CD4-positive, alpha-beta T cell treated with Interleukin-4 for 1 hour (primary cell): Measurements from ENCODE around the gene UBE3B.

Source experiments
- DNase-seq, 2 donors: peaks; one replicate each; pipeline ENCODE4 v3.0.0-alpha.2; 2020 to 2022

Gene UBE3B

DNA sequence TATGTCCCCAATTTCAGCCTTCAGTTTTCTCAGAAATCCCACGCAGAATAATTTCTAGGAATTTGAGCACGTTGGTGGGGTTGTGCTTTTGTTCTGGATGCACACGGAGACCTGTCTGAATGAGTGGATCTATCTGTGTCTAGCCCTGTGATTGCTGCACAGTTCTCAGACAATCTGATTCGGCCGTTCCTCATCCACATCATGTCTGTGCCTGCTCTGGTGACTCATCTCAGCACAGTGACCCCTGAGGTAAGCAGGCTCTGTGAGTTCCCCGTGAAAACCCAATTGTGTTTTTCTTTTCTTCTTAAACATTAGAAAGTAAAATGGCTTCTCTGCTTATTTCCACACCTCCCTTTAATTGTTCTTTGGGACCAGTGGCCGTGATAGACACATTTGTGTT is 20.2 kb downstream of the UBE3B start:
- no peak for DNase-seq

DNA sequence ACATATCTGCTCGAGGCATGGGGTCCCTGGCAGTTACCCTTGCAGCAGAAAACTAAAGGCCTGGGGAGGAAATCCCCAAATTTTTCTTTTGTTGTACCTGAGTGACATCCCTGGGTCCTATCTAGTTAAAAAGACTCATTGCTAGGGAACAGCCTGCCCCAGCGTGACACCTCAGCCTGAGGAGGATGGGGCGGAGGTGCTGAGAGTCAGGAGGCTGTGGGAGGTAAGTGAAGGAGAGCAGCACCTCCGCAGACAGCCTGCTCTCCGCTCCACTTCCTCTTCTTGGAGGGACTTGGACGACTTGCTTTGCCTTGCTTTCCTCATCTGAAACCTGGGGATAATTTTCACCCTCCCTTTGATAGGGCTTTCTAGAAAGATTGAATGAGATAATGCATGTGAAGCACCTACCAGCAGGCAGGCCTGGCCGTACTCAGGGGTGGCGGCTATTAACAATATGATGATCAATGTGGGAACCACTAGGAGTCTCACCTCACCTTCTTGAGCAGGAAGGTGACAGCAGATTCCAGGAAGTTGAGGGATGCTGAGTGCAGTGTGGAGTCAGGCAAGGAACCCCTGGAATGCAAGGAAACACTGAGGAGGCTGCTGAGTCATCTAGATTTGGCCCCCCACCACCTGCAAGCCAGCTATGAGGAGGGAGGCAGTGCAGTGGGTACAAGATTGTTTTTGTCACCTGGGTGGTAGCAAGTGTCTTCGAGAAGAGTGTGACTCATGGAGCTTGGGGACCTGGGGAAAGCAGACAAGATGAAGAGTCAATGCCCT is 23.2 kb downstream of the UBE3B start:
- DNase-seq, result no peak

DNA sequence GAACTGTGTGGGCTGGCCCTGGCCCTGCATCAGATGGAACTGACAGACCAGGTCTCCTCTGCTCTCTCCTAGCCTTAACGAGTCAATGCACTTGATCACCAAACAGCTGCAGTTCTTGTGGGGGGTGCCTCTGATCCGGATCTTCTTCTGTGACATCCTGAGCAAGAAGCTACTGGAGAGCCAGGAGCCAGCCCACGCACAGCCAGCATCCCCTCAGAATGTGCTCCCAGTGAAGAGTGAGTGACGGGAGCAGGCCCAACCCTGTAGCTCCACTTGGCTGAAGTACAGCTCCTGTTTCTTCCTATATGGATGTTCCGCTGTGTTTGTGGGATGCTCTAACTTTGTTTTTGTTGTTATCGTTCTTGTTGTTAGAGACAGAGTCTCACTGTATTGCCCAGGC is 23.9 kb downstream of the UBE3B start:
- no peak for DNase-seq

DNA sequence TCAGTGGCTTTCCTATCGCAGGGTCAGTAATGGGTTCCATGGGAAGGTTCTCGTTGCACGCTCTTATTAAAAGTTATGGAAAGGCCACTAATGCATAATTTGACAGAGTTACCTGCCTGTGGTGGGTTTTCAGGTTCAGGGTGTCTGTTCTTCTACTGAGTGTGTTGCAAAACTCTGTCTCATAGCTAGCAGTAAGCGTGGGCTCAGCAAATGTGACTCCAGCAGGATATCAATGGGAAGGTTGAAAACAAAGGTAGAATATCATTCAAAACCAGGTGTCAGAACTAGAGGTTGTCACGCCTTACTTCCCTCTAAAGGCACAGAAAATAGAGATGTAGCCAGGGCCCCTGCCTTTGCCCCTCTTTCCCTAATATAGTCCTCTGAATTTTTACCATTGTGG is 24.9 kb downstream of the UBE3B start:
- DNase-seq, result no peak

DNA sequence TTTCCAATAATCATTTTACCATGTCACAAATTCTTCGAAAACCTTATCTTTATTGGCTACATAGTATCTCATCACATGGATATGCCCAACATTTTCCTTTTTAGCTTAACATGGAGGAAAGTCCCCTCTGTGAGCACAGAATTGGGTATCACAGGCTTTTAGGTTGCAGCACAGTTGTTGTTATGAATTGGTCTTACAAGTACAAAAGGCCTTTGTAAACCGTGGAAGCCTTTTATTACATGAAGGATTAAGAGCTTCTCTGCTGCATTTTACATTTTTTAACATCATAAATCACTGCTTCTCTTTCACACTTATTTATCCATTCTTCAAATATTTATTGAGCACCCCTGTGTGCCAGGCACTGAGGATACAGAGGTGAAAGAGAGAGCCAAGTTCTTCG is 26.2 kb downstream of the UBE3B start:
- DNase-seq, result no peak

DNA sequence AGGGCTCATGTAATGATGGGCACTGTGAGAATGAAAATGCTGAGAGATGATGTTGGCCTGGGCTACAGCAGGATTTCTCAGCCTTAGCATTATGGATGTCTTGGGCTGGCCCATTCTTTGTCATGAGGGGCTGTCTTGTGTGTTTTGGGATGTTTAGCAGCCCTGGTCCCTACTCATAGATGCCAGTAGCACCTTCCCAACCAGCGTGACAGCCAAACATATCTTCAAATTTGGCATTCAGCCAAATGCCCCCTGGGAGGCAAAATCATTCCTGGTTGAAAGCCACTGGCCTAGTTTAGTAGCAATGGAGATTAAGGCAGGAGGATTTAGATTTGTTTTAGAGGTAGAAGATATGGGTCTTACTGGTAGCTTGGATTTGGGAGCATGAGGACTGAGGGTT is 26.6 kb downstream of the UBE3B start:
- DNase-seq, result no peak

DNA sequence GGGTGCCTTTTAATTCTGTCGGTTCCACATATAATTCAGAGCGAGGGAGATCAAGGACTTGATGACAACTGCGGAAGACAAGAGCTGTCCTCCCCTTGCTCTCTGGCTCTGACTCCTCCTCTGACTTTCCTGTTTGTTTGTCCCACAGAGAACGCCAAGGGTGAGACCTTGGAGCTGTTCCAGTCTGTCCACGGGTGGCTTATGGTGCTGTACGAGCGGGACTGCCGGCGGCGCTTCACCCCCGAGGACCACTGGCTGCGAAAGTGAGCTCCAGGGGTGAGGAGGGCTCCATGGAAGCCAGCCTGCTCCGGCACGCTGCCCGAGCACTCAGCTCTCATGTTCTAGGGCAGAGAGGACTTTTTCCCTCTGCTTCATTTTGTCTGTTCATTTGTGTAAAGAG is 32.8 kb downstream of the UBE3B start:
- DNase-seq, result no peak

DNA sequence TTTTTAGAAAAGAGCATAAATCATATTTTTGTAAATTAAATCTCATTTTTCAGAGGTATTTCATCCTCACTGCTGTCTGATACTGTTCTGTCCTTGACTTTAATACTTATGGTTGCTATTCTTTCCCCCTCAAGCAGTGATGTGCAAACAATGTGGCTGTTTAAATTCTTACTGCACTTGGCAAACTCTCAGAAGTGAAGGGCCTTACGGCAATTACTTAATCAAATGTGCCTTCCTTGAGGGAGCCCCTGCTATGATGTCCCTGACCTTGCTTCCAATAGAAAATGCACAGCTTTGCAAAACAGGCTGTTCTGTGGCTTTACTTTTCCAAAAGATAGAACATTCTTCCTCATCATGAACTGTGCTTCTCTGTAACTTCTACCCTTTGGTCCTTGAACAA is 35.2 kb downstream of the UBE3B start:
- no peak for DNase-seq

DNA sequence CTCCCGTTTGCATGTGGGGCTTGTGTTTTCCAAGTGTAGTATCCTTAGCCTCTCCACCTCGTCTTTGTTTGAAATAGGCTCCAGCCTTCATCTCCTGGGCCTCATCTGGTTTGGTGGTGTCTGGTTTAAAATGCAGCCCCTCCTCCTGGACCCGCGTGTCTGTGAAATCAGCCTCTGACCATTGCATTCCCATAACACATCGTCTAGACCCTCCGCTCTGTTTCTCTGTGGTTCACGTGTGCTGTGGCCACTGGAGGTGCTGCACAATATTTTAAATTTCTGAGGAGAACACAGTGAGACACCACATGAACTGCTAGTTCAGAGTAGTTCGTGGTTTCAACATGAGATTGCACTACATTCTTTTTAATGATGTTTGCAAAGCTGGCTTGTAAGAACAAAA is 35.6 kb downstream of the UBE3B start:
- DNase-seq, result no peak

DNA sequence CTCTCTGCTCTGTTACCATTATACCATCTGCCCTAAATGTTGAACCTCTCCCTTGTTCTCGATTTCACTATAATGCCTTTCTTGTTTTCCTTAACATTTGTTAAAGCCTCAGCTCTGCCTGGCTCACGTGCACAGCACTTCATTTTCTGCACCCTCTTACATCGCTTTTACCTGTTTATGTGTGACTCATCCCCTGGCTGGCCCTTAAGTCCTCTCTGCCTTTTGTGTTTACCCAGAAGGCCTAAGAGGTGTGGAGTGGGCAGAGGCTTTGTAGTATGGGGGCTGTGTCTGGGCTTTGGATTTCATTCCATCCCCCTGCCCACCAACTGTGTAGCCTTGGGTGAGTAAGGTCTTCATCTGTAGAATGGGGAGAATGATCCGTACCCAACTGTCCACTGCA is 36.5 kb downstream of the UBE3B start:
- no peak for DNase-seq

DNA sequence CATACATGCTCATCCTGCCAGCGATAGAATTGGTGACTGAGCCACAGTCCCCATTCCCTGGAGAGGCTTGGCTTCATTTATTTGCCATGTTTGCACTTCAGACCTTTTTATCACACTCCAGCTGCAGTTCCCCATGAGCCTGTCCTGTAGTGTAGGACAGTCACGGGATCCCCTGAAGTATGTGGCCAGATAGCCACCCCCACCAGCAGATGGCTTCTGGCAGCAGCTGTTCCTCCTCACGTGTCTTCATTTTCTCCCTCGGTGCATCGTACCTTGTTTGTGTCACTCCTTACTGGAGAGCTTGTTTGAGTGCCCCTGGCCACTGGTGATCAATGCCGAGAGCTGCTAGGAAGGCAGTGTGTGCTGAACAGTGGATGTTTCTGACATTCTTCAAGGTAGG is 40.2 kb downstream of the UBE3B start:
- DNase-seq, result no peak

DNA sequence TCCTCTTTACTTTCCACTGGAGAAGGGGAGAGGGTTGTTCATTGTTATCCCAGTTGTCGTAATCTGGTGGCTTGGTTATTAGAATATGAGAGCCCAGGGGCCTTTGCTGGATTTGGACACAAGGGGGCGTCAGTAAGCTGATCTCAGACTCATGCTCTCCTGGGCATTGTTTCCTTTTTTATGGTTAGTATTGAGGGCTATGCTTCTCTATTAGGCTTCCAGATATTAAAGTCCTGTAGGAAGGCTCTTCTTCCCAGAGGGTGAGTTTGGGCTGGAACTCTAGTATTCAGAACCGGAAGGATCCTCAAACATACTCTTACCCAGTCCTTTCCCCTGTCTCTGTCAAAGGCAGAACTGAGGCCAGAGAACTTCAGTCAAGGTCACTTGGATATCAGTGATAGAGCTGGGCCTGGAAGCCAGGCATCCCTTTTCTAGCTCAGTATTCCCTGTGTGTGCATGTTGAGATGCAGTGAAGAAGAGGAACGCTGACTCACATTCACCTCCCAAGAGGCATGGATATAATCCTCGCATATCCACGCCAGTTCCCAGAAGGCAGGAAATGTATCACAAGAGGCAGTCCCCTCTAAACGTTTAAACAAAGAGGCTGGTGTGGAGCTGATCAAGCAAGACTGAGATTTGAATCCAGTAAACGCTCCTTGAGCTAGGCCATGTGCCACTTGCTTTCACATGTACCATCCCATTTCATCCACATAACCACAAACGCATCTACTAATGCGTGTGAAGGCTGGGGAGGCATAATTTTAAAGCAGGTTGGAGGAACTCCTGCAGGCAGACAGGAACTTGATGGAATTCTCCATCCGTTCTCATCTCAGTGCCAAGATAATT is 41.6 kb downstream of the UBE3B start:
- DNase-seq, result peak; percentile 43 to 58

DNA sequence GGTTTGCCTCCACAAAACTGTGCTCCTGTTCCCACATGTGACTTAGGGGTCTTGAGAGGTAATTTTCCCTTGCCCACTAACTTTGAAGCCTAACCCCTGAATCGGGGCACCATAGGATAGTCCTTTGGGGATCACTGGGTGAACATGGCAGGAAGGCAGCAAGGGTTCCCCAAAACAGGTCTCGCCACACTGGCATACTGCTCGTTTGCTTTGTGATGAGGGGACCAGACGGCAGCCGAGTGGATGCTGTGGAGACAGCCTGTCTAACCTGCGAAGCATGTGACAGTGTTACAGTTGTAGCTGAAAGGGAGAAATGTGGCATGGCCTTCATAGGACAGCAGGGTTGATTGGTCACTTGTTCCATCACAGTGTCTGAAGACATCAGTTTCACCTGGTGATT is 42.4 kb downstream of the UBE3B start:
- no peak for DNase-seq

DNA sequence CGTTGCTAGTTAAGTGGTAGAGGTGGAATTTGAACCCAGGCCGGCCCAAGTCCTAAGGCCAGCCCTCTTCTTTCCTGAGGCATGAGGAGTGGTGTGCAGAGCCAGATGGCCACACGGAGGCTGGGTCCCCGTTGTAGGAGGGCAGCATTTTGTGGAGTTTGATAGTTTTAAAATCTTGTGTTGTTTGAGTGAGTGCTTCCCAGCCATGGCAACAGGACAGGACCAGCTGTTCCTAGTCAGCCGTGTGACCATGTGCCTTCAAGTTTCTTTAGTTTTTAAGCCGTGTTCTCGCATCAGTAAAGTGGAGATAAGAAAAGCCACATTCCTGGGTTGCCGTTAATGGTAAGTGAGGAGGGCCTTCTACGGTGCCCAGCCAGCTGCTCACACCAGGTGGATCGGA is 44.4 kb downstream of the UBE3B start:
- DNase-seq, result no peak

DNA sequence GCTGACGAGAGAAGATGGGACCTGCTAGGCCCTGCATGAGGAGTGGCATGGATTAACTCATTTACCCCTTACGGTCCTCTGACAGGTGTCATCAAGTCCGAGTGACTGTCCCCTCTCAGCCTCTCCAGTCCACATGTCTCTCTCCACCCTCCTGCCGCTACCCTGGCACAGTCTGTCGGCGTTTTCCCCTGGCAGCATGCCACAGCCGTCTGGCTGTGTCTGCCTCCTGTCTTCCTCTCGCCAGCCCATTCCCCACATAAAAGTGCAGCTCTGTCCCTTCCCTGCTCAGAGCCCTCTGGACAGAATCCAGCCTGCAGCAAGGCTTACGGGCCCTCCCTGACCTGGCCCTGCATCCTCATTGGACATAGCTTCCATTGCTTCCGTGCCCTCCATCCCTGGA is 45.6 kb downstream of the UBE3B start:
- DNase-seq, result no peak

DNA sequence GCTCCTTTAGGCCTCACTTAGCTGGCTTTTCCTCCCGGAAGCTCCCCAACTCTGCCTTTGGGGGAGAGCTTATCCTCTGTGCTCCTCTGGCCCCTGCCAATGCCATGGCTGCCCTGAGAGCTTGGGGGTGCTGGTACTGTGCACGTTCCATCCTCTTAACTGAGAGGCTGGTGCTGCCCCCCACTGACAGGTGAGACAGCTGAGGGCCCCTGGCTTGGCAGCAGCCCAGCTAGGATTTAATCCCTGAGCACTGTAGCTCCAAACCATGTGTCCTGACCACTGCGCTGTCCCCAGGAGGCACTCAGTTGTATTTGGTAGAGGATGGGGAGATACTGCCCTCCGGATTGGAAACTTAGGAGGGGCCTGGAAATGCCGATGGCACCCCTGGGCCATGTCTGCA is 46.1 kb downstream of the UBE3B start:
- DNase-seq, result no peak

DNA sequence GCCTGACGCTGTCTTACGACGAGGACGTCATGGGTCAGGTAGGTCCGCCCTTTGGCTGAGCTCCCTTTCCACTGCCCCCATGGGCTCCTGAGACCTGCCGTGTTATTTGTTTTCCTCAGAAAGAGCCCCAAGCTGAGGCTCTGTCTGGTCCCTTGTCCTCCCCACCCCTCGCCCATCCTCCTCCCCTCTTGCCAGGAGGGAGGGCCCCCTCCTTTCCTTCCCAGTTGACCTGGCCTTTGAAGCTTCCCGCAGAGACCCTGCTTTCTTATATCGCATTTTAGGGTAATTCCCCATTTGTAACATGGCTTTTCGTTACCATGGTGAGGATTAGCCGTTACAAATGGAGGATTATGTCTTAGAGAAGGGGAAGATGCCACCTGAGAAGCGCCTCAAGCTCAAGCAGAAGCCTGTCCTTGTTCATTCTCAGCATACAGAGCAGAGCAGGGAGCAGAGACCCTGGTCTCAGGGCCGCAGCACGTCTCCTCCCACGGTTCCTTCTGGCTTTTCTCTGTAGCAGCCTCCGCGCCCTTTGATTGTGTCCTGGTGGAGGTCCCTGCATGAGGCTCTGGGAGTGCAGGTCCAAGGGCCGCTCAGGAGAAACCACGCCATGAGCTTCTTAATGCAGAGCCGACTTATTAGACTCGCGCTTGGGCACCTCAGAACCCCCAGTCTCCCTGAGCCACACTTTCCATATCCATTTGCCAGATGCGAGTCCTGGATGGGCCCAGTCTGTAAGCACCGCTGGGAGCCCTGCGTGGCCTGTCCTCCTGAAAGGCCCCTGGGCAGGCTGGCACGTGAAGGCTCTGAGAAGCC is 47.2 kb downstream of the UBE3B start:
- no peak for DNase-seq

DNA sequence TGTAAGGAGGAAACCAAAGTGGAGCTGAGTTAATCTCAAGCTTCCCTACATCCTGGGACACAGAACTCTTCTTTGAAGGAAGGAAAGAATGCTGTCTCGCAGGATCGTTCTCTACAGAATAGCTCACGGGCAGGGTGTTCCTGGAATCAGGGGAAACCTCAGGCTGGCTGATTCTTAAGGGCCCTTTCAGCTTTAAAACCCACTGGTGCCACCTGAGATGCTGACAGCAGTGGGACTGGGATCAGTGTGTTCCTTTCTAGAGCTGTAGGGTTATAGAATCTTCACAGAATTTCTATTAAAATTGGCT is 47.8 kb downstream of the UBE3B start:
- DNase-seq, result no peak

DNA sequence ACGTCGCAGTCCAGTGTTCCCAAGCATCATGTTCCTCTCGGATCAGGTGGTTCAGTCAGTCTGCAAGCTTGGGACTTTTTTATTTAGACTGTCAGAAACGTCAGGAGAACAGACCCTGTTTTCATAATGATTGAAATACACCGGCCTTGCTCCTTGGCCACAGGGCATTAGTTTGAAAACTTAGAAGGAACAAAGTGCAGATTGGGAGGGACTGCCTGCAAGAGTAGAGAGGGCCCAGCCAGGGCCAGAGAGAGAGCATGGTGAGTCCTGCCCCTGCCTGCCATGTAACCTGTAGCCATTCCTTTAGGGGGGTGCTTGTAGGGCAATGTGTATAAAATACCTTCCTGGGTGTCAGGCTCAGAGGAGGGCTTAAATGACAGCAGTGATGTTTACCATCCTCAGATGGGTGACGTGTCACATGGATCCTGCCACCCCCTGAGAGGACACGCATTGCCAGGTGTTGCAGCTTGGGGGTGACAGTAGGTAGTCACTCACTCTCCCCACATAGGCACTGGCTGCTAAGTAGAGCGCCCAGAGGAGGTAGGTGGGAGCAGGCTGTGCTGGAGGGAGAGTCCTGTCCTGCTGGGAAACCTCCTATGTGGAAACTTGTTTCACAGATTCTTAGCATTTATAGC is 50.2 kb downstream of the UBE3B start:
- no peak for DNase-seq

DNA sequence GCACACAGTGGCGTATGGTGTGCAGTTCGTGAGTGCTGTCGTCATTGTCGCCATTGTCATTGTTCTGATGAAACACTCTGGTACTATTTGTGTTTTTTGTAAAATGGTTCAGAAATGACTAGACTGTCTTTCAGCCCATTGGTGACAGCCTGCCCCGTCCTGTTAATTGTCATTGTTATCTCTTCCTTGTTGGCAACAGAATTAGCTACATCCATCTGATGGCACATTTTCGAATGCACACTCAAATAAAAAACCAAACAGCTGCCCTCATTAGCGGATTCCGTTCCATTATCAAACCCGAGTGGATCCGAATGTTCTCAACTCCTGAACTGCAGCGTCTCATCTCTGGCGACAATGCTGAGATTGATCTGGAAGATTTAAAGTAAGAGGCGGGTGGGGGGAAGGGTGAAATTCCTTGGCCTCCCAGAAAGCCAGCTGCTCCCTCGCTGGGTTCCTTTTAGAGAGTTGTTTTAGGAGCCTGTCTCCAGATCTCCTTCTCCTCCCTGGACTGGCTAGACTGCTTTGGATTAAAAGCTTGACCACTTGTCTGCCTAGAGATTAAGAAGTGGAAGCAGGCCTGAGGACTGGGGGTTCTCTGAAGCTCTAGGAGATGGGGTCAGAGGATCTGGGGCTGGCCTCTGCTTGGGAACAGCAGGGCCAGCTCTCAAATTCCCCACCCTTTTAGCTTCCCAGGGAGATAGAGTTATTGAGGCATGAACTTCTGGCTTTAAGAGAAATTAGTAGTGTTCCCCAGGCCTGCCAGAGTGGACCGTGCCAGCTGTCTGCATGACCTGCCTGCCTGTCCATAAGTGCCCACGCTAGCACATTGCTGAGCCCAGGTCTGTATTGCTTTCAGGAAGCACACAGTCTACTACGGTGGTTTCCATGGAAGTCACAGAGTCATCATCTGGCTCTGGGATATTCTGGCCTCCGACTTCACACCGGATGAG is 52.5 kb downstream of the UBE3B start:
- DNase-seq, result no peak

DNA sequence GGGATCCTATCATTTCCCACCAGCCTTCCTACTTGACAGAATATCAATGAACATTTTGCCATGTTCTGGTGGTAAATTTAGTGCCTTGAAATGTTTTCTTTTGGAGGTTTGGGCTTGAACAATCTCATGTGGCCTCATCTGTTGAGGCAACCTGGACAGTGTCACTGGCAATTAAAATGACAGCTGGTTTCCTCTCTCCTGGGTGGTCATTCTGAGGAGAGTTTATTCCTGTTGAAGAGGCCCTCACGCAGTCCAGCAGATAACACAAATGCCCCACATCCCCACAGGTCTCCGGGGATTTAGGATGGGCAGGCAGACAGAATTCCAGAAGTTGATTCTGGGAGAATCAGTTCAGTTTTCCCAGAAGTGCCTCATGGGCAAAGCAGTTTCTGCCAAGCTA is 54.0 kb downstream of the UBE3B start:
- DNase-seq, result no peak
